GM19438 (cell line): ENCODE measurements around the gene CFAP57.

ENCODE experiments used
- ATAC-seq: cut with Tn5 transposase; IDR thresholded peaks from one replicate; pipeline ENCODE4 v1.9.1; 2021; ENCODE audit warnings: low read depth; ENCODE audit not compliant: unreplicated experiment

The CFAP57 gene

DNA sequence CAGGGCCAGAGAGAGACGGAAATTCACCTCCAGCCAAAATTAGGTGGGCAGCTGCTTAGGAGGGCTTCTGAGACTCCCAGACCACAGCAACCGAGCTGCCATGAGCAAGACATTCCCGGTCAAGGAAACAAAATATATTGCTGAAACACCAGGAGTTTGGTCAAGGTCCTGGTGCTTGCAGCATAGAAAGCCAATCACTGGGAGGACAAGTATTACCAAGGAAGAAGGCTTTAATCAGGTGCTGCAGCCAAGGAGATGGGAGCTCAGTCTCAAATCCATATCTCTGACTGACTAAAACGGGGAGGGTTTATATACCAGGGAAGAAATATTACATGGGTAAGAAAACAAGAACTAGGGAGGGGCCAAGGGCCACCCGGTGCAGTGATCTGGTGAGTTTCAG lies 78.9 kb downstream of the CFAP57 start:
- no peak for ATAC-seq

DNA sequence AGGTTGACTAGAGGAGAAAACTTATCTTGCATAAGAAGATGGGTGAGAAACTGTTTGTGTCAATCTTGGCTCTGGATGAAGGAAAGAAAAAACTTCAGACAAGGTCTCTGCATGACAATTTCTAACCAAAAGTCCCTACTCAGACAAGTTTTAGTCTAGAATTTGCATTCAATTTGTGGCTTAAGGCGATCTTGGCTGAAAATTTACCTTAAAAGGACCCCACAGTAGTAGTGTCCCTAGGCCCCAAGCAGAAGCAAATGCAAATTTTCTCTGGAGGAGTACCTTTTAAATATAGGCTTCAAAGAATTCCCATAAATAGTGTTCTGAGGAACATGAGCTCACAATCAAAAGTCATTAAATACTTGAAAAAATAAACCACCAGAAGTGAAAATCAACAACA lies 80.1 kb downstream of the CFAP57 start:
- no peak for ATAC-seq

DNA sequence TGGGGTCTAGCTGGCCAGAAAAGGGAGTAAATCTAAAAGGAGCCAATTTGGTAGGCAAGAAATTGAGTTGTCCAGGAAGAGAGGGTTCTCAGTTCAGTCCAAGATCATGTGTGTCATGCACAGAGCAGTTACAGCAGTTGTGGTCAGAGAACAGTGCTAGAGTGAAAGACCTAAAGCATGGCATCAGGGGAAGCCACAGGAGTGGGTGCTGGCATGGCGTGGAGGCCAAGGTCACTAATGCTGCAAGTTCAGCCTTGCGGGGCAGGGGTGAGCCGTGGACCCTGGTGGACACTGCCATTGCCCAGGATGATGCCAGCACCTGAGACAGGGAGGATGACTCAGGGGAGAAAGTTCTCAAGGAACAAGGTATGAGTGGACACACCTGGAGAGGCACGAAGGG lies 81.0 kb downstream of the CFAP57 start:
- no peak for ATAC-seq

DNA sequence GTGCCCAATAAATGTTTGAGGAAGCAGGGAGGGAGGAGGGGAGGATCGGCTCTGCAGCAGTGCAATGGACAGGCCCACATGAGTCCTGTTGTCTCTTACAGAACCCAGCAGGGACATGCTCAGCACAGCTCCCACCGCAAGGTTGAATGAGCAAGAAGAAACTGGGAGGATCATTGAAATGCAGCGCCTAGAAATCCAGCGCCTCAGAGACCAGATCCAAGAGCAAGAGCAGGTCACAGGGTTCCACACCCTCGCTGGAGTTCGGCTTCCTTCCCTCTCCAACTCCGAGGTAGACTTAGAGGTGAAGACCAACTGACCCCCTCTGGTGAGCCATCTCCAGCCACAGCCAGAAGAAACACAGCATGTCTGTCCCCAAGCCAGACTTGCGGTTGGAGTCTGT lies 81.7 kb downstream of the CFAP57 start:
- no peak for ATAC-seq

DNA sequence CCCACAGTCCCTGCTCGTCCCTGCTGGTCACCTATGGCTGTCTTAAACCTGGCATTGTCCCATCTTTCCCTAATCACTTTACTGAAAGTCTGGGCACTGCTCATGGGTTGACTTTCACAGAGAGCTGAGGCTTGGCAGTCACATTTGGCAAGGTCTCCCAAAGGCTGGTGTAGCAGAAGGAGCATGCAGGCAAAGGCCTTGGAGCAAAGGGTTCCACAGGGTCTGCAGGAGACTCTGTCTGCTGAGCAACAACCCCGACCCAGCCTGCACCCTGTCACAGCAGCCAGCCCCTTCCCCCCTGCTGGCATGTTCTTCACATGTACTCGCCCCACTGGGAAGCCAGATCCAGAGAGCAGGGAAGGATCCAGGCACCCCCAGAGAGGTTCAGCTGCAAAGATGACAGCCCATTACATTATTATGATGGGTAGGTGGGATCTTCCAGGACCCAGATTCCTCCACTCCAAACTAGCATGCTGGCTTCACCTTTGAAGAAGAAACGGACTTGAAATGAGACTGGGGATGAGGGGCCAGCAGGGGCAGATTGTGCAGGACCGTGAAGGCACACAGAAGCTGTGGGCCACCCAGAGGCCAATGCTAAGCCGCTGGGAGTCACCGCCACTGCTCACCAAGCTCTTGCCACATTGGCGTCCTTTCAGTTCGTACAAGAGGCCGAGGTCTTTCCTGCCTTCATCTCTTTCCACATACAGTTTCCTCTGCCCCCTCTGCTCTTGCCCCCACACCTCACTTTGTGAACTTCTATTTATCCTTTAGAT lies 83.5 kb downstream of the CFAP57 start:
- ATAC-seq = no peak

DNA sequence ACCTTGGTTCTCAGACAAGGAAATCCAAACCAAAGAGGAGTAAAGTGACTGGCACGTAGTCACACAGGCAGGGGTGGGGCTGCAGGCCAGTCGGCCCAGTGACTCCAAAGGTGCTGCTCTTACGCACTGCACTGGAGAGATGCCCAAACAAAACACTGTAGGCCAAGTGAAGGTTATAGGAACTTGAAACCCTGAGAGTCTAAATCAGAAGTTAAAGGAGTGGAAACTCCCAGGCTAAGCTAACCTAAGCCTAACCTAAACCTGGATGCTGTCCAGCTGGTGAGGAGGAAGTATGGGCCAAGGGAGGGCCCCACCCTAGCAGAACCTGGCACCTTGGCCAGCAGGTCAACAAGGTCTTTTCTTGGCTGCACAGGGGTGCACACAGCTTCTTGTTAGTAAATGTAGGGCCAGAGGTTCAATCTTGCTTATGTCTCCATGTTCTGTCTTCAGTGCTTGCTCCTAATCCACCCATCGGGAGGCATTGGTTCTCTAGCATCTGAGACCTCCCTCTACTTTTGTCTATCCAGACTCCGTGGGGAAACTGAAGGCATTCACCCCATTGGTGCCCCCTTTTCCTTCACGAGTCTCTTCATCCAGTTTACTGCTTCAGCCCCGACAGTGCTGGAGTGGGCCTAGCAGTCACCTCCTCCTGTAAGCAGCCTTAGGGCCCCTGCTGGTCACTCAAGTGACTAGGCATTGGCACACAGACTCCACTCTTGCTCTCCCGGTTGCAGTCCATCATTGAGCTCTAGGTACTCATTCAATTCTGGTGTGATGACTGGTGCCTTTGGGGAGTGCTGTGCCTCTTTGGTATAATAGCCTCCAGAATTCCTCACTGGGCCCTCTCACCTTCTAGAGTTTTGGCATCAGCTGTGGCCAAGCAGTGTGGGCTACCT lies 84.8 kb downstream of the CFAP57 start:
- ATAC-seq = no peak

DNA sequence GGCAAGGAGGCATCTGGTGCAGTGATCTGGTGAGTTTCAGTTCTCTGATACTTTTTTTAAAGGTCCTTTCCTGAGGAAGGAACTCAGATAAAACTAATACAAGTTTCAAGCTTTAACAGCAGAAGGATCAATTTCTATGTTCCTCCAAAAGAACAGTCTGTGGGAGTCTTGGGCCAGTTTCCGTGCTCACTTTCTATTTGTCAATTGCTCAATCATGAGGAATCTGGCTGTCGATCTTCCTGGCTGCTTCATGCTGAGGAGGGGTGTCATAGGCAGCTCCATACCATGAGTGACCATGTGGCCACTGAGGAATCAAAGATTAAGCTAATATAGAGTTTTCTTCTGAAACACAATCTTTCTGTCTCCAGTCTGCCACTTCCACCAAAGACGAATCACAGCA lies 86.2 kb downstream of the CFAP57 start:
- no peak for ATAC-seq

DNA sequence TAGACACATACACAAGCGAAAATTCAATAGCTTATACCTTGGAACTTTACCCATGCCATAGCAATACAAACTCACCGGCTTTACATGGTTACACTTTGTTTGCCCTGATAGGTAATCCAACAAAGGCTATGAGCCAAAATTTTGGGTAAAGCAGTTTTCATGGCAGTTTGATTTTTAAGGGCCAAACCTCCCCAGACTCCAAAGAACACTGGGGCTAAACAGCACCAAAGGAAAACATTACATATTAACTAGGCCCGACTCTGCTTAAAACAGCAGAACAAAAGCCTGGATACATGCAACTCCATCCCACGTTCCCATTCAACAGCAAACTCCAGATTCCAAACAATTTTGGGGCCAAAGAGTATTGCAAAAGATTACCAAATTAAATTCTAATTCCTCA lies 93.3 kb downstream of the CFAP57 start:
- no peak for ATAC-seq

DNA sequence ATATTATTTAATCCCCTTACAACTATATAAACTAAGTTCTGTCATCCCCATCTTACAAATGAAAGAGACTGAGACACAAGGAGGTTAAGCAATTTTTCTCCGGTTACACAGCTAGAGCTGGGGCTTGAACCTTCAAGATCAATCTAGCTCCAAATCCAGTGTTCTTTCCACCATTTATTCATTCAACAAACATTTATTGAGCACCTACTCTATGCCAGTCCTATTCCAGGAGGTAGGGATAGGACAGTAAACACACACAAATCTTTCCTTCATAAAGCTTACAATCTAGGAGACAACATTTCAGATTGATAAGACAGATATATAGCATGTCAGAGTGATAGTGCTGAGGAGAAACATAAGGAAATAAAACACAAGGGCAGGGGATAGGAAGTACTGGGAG lies 94.8 kb downstream of the CFAP57 start:
- no peak for ATAC-seq

DNA sequence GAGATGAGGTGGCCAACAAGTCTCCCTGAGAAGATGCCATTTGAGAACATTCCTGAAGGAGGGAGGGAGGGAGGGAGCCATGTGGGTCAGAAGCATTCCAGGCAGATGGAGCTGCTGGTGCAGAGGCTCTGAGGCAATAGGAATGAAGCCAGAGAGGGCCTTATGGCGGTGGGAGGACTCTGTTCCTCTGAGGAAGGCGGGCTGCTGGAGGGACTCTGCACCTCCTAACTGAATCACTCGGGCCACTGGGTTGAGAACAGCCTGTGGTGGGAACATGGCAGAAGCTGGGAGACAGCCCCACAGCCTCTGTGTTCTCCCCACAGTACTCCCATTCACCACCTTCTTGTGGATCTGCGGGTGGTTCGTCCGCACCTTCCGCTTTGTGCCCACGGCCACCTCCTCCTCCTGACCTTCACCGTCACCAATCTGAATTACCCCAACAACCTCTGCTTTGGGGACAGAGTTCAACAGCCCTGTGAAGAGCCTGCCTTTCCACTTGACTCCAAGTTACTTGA lies 95.2 kb downstream of the CFAP57 start:
- no peak for ATAC-seq

DNA sequence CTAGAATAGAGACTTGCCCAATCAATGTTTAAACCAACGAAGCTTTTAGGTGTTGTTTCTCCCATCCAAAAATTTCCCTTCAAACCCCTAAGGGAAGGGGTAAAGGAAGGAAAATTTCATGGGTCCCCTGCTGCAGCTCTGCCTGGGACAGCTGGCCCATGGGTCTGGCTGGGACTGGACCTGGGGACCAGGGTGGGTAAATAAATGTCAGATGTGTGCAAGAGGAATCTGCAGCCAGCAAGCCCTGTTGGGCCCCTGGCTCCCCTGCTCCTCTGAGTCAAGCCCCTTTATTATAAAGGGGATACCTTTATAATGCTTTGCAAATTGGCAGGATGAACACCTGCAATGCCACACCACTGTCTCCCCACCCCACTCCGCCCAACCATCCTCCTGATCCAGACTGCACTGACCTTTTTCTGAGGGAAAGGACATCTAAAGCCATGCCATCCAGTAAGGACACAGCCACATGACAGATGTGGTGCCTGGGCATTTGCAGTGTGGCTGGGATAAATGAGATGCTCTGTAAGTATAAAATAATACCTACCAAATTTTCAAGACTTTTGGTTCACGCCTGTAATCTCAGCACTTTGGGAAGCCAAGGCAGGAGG lies 95.8 kb downstream of the CFAP57 start:
- ATAC-seq = no peak

DNA sequence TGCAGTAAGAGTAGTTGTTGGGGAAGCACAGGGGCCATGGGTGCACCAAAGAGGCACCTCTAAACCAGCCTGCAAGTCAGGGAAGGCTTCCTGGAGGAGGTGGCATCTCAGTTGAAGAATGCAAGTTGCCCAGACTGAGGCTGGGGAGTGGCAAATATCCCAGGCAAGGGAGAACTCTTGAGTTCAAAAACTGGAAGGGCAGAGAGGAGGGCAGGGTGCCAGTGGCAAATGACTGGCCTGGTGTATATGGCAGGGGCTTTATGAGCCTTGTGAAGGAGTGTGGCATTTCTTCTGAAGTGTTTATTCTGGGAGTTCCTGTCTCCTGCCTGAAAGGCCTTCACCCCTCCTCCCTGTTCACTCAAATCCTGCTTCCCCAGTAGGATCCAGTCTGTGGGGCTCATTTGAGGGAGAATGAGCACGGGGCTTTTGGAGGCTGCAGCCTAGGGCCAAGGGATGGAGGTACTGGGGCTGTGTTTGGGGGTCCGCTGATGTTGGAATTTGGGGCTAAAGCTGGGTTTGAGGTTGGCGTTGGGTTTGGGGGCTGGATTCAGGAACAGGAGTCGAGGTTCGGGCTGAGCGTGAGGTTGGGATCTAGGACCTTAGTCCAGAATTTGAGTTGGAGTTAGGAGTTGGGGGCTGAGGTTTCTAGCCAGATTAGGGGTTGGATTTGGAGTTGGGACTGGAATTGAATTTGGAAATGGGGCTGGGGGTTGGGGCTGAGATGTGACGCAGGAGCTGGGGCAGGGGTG lies 97.7 kb downstream of the CFAP57 start, which contains the start of gene TMEM125:
TMEM125 (plus strand) TSS at position 357 of the 749 bp plus-strand sequence. CDS start 2,740 bp downstream, outside the sequence.
- no peak for ATAC-seq

DNA sequence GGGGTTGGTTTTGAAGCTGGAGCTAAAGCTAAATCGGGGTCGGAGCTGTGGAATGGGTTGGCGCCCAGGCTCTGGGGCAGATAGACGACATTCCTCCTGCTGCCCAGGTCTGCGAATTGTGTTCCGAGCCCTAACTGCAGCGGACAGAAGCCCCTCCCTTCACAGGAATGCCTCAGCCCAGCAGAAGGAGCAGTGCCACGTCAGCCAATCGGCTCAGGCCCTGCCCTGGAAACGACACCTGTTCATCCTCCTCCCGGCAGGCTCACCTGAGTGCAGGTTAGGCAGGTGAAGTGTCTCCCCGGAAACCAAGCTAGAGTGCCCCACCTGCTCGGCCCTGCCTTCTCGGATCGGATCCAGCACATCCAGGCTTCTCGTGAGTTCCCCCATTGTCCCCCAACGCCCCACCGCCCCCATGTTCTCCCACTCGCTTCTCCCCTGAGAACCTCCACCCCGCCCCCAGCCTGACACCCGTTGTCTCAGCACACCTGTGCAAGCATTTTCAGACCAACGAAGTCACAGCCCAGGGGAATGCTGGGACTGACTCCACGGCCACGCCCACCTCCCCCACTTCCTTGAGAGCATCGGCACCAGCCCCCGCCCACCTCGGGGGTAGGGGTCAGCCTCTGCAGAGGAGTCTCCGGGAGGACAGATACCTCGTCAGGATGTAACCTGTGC lies 98.4 kb downstream of the CFAP57 start:
- ATAC-seq = no peak

DNA sequence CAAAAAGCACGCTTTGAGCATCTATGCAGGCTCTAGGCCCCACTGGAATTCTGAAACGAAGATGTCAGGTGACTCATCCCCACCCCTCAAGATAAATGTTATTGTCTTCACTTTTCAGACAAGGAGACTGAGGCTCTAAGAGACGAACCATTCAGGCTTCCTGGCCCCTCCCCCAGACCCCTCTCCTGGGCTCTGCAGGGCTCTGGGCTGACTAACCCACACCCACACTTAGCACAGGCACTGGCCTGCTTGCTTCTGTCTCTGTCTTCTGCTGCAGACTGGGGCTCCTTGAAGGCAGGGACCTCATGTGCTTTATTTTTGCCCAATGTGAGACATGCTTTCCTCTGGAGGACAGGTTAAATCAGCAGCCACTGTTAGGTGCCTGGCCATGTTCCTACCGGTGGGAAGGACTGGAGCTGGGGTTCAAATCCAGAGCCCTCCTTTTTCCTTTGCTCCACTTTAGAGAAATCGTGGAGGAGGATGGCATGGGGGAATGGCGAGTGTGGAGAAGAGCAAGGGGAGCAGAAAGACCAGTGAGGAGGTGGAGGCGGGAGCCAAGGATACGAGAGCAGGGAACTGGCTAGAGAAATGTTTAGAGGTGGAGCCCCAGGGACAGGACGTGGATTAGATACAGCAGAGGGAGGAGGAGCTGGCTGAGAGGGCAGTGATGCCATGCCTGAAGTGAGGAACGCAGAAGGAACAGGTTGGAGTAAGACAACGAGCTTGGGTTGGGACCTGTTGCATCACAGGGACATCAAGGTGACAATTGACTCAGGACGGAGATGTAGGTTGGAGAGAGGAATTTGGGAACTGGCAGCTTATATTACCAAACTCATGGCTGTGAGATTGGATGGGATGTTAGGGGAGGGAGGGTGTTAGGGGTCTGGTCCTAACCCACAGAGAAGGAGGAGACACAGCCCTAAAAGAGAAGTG lies 99.3 kb downstream of the CFAP57 start:
- ATAC-seq = no peak

DNA sequence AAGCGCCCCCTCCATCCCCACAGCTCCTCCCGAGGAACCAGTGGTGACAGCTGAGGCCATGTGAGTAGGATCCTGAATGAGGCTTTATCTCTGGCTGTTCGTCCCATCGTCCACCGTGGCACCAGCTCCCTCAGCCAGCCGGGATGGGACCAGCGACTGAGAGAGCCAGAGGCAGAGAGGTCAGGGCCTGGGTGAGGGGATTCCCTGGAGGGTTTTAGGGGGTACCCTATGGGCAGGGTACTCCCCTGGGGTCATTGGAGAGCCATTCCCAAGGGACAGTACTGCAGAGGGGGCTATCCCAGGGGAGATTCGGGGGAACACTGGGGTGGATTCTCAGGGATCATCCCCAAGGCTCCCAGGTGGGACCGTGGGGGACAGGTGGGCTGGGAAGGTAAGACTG lies 100.0 kb downstream of the CFAP57 start:
- no peak for ATAC-seq

DNA sequence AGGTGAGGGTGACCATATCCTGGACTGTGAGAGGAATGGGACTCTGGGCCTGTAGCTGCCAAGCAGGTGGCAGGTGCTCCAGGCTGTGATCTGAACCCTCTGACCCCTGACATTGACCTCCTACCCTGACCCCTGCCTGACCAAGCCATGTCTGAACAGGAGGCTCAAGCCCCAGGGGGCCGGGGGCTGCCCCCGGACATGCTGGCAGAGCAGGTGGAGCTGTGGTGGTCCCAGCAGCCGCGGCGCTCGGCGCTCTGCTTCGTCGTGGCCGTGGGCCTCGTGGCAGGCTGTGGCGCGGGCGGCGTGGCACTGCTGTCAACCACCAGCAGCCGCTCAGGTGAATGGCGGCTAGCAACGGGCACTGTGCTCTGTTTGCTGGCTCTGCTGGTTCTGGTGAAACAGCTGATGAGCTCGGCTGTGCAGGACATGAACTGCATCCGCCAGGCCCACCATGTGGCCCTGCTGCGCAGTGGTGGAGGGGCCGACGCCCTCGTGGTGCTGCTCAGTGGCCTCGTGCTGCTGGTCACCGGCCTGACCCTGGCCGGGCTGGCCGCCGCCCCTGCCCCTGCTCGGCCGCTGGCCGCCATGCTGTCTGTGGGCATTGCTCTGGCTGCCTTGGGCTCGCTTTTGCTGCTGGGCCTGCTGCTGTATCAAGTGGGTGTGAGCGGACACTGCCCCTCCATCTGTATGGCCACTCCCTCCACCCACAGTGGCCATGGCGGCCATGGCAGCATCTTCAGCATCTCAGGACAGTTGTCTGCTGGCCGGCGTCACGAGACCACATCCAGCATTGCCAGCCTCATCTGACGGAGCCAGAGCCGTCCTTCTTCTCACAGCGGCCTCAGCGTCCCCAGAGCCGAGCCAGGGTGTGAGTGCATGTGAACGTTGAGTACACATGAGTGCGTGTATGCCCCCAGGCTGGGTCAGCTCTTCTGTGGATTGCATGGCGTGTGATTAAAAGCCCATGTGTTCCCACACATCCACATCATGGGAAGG lies 100.7 kb downstream of the CFAP57 start:
- ATAC-seq = no peak

DNA sequence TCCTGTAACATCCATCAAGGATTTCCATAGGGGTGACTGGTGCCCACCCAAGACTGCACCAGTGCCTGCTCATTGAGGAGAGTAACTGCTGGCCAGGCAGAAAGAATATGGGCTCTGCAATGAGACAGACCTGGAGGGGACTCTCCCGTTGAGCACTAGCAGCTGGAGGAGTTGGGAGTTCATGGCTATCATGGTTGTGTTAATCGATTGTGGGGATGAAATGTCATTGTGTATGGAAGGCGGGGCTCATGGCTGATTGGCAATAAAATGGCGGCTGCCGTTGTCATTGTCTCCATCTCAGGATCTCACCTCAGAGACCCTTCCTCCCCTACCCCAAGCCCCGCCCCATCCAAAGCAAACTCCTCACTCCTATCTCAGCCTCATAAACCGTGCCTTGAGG lies 101.6 kb downstream of the CFAP57 start:
- no peak for ATAC-seq
